Measurements from ENCODE around the gene CCNQ.

The CCNQ gene

DNA sequence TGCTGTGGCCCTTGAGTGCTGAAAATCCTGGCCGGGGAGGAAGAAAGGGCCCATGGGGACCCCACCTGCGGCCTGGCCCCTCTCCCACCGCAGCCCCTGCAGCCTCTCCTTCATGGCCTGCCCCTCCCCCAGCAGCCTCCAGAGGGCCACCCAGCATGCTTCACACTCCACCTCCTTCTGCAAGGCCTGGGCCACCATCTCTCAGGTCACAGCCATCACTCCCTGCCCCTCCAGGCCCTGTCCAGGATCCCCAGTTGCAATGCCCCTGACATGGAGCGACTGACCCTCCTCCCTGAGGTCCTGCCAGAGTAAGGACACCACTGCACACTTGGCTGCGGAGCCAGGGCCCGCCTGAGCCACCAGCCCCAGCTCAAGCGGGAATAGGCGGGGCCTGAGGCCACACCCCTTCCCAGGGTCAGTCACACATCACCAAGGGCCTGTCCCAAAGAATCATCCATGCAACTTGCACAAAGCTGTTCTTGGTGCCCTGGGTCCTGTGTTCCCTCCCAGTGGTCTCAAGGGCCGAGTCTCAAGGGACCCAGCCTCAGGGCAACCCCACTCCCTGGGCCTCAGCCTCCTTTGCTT is 32.9 kb downstream of the CCNQ start:
- no peak for DNase-seq
- peaks cover 27% of the 10 kb centered on the region for H3K27me3 ChIP-seq (replicated peaks; ENCODE audit: insufficient read depth, low read length)

DNA sequence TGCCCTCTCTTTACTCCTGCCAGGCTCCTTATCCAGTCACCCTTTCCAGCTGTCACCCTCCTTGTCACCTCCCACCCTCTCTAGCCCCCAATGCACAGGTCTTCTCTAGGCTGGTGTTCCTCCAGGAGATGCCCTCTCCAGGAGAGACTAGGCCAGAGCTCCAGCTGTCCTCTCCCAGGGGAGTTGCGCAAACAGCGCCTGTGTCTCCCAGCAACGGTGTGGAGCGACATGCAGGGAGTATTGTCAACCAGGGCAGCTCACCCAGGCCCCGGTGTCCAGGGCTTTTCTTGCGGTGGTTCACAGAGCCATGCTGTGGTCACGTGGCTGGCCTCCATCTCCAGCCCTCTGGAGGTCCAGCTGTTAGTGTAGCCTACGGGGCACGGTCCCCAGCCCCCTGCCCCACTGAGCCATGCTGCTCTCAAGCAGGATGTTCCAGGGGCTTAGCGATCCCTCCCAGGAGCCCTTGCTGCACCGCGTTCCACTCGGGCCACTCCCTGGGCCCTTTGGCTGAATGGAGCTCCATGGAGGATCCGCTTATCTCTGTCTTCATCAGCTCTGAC is 34.8 kb downstream of the CCNQ start:
- Histone ChIP-seq H3F3A (ENCODE audit: insufficient read depth, low read length) (no peaks in the 10 kb centered on the region), H3K9ac (ENCODE audit: low read length) (no peak overlapping the region), H3K4me1 (ENCODE audit: low read length) (no peaks in the 10 kb centered on the region), H3K36me3 (replicated peaks; ENCODE audit: insufficient read depth, low read length) (no peaks in the 10 kb centered on the region), H2AFZ (ENCODE audit: low read length) (no peak overlapping the region), H3K27me3 (replicated peaks; ENCODE audit: insufficient read depth, low read length) (peaks cover 40% of the 10 kb centered on the region), H3K4me3 (ENCODE audit: low read length) (no peak overlapping the region), H3K9me2 (replicated peaks; ENCODE audit: insufficient read depth, low read length) (no peaks in the 10 kb centered on the region), H4K20me1 (ENCODE audit: insufficient read depth, low read length) (no peaks in the 10 kb centered on the region), H3K27ac (ENCODE audit: low read length) (no peak overlapping the region), H3K79me2 (ENCODE audit: low read length) (no peaks in the 10 kb centered on the region), H3K9me3 (replicated peaks; ENCODE audit: insufficient read depth, low read length) (no peaks in the 10 kb centered on the region), H3K4me2 (ENCODE audit: low read depth, low read length) (no peak overlapping the region)
- TF ChIP-seq EZH2 (optimal IDR thresholded peaks at IDR 0.05; ENCODE audit: low read depth, low read length) (no peak), EZH2phosphoT487 (IDR thresholded peaks at IDR 0.05; ENCODE audit: low read length) (no peak)
- TF ChIP-seq, protein P1, sequence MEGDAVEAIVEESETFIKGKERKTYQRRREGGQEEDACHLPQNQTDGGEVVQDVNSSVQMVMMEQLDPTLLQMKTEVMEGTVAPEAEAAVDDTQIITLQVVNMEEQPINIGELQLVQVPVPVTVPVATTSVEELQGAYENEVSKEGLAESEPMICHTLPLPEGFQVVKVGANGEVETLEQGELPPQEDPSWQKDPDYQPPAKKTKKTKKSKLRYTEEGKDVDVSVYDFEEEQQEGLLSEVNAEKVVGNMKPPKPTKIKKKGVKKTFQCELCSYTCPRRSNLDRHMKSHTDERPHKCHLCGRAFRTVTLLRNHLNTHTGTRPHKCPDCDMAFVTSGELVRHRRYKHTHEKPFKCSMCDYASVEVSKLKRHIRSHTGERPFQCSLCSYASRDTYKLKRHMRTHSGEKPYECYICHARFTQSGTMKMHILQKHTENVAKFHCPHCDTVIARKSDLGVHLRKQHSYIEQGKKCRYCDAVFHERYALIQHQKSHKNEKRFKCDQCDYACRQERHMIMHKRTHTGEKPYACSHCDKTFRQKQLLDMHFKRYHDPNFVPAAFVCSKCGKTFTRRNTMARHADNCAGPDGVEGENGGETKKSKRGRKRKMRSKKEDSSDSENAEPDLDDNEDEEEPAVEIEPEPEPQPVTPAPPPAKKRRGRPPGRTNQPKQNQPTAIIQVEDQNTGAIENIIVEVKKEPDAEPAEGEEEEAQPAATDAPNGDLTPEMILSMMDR (IDR thresholded peaks at IDR 0.05; ENCODE audit: low read length): no peak
- DNase-seq: no peak

More for the DNA sequence above, 32.9 kb downstream of the CCNQ start:
- Histone ChIP-seq H3F3A (ENCODE audit: insufficient read depth, low read length) (no peaks in the 10 kb centered on the region), H3K4me2 (ENCODE audit: low read depth, low read length) (no peak overlapping the region), H2AFZ (ENCODE audit: low read length) (no peak overlapping the region), H3K9ac (ENCODE audit: low read length) (no peak overlapping the region), H3K4me1 (ENCODE audit: low read length) (no peaks in the 10 kb centered on the region), H3K36me3 (replicated peaks; ENCODE audit: insufficient read depth, low read length) (no peaks in the 10 kb centered on the region), H3K79me2 (ENCODE audit: low read length) (no peaks in the 10 kb centered on the region), H3K27ac (ENCODE audit: low read length) (no peak overlapping the region), H4K20me1 (ENCODE audit: insufficient read depth, low read length) (no peaks in the 10 kb centered on the region), H3K9me2 (replicated peaks; ENCODE audit: insufficient read depth, low read length) (no peaks in the 10 kb centered on the region), H3K9me3 (replicated peaks; ENCODE audit: insufficient read depth, low read length) (no peaks in the 10 kb centered on the region), H3K4me3 (ENCODE audit: low read length) (no peak overlapping the region)
- TF ChIP-seq EZH2phosphoT487 (IDR thresholded peaks at IDR 0.05; ENCODE audit: low read length) (no peak), EZH2 (optimal IDR thresholded peaks at IDR 0.05; ENCODE audit: low read depth, low read length) (no peak)
- TF ChIP-seq, protein P1 (IDR thresholded peaks at IDR 0.05; ENCODE audit: low read length): no peak

DNA sequence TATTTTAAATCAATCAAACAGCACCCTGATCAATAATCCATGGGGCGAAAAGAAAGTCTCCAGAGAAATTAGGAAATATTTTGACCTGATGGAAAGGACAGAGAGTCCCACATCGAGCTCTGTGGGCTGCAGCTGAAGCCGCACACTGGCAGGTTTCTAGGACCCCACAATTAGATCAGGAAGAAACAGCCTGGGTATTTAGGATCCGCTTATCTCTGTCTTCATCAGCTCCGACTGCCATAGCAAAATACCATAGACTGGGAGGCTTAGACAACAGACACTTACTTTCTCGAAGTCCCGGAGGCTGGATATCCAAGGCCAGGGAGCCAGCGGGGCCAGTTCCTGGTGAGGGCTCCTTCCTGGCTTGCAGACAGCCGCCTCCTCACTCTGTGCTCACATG is 36.4 kb downstream of the CCNQ start:
- H3K27ac ChIP-seq (ENCODE audit: low read length): no peak overlapping the region
- TF ChIP-seq, protein P1 (IDR thresholded peaks at IDR 0.05; ENCODE audit: low read length): no peak
- TF ChIP-seq EZH2phosphoT487 (IDR thresholded peaks at IDR 0.05; ENCODE audit: low read length): no peak
- TF ChIP-seq EZH2 (optimal IDR thresholded peaks at IDR 0.05; ENCODE audit: low read depth, low read length): no peak
- H3K9ac ChIP-seq (ENCODE audit: low read length): no peak overlapping the region
- no peaks in the 10 kb centered on the region for H3K79me2 ChIP-seq (ENCODE audit: low read length)
- no peaks in the 10 kb centered on the region for H4K20me1 ChIP-seq (ENCODE audit: insufficient read depth, low read length)
- H3F3A ChIP-seq (ENCODE audit: insufficient read depth, low read length): no peaks in the 10 kb centered on the region
- H3K4me3 ChIP-seq (ENCODE audit: low read length): no peak overlapping the region
- H3K36me3 ChIP-seq (replicated peaks; ENCODE audit: insufficient read depth, low read length): no peaks in the 10 kb centered on the region
- no peaks in the 10 kb centered on the region for H3K9me2 ChIP-seq (replicated peaks; ENCODE audit: insufficient read depth, low read length)
- no peak overlapping the region for H3K4me2 ChIP-seq (ENCODE audit: low read depth, low read length)
- no peak for DNase-seq
- H2AFZ ChIP-seq (ENCODE audit: low read length): no peak overlapping the region
- H3K27me3 ChIP-seq (replicated peaks; ENCODE audit: insufficient read depth, low read length): peaks cover 41% of the 10 kb centered on the region
- H3K4me1 ChIP-seq (ENCODE audit: low read length): no peaks in the 10 kb centered on the region
- no peaks in the 10 kb centered on the region for H3K9me3 ChIP-seq (replicated peaks; ENCODE audit: insufficient read depth, low read length)

All from MM.1S (cell line).